PC-3 (cell line): ENCODE data around the gene LTB.

Experiments used
- EZH2phosphoT487 ChIP-seq: fragments of 300-600 bp; sonication (generic); IDR thresholded peaks from 2 replicates; pipeline ENCODE4 v1.6.1; 2018; ENCODE audit warnings: mild to moderate bottlenecking, antibody characterized with exemption, low read length, borderline replicate concordance
- TF ChIP-seq, protein P1 (sequence below): fragments of 300-600 bp; sonication (generic); conservative IDR thresholded peaks from 2 replicates; pipeline ENCODE4 v1.5.1; 2017; ENCODE audit warnings: antibody characterized with exemption, low read depth, mild to moderate bottlenecking, low read length

DNA sequence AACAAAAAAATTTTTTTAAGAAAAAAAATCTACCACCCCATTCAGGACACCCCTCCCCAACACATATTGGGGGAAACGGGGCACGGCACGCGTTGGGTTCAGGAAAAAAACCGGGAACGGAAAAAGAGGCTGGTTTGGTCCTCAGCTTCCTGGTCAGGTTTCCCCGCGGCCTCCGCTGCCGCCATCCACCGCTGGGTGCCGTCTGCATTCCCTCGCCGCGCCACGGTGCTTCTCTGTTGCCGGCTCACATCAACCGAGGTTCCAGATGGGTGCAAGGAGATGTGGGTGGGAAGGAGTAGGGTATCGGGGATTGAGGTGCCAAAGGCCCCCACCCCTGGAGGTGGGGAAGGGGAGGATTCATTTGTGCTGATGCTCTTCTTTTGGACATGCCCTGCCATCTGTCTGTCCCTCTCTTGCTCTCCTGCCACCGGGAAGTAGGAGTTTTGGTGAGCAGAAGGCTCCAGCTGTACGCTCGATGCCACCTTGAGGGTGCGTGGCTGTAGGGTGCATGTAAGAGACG lies 47.6 kb downstream of the LTB start:
- TF ChIP-seq, protein P1, sequence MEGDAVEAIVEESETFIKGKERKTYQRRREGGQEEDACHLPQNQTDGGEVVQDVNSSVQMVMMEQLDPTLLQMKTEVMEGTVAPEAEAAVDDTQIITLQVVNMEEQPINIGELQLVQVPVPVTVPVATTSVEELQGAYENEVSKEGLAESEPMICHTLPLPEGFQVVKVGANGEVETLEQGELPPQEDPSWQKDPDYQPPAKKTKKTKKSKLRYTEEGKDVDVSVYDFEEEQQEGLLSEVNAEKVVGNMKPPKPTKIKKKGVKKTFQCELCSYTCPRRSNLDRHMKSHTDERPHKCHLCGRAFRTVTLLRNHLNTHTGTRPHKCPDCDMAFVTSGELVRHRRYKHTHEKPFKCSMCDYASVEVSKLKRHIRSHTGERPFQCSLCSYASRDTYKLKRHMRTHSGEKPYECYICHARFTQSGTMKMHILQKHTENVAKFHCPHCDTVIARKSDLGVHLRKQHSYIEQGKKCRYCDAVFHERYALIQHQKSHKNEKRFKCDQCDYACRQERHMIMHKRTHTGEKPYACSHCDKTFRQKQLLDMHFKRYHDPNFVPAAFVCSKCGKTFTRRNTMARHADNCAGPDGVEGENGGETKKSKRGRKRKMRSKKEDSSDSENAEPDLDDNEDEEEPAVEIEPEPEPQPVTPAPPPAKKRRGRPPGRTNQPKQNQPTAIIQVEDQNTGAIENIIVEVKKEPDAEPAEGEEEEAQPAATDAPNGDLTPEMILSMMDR: no peak
- TF ChIP-seq EZH2phosphoT487: no peak
